Endothelial cell (in vitro differentiated cells): Measurements from ENCODE around the gene DCAF6. TPM values are rescaled to one million over a fixed set of nuclear protein-coding genes. Genes with fewer than 3 reads are reported as not detected.

ENCODE experiments used
- DNase-seq: peaks from one replicate; pipeline ENCODE4 v3.0.0; 2021; ENCODE audit warnings: low spot score
- H3K27ac Mint-ChIP-seq: one replicate; pipeline ENCODE4 v1.8.0; 2021; ENCODE audit warnings: mixed read lengths, inconsistent platforms; ENCODE audit not compliant: unreplicated experiment
- H3K27me3 Mint-ChIP-seq: one replicate; pipeline ENCODE4 v1.8.0; 2021; ENCODE audit warnings: mild to moderate bottlenecking, moderate library complexity, mixed read lengths, inconsistent platforms; ENCODE audit not compliant: unreplicated experiment
- H3K36me3 Mint-ChIP-seq: one replicate; pipeline ENCODE4 v1.8.0; 2021; ENCODE audit warnings: mild to moderate bottlenecking, low read depth, mixed read lengths, inconsistent platforms; ENCODE audit not compliant: unreplicated experiment
- H3K4me1 Mint-ChIP-seq: one replicate; pipeline ENCODE4 v1.8.0; 2021; ENCODE audit warnings: mild to moderate bottlenecking, mixed read lengths, inconsistent platforms; ENCODE audit not compliant: unreplicated experiment
- H3K4me3 Mint-ChIP-seq: one replicate; pipeline ENCODE4 v1.8.0; 2021; ENCODE audit warnings: mild to moderate bottlenecking, mixed read lengths, inconsistent platforms; ENCODE audit not compliant: unreplicated experiment
- H3K9me3 Mint-ChIP-seq: one replicate; pipeline ENCODE4 v1.8.0; 2021; ENCODE audit warnings: mixed read lengths, inconsistent platforms; ENCODE audit not compliant: unreplicated experiment
- total RNA-seq: library from RNA; stranded (reverse); fragmentation: NEBNext Ultra II Directional; extraction: Animal tissue kit (Norgen Biotek cat#: 25700); gene quantifications from one replicate; pipeline ENCODE4 v1.2.1, GENCODE V29; 2021; ENCODE audit not compliant: unreplicated experiment
- TF ChIP-seq, protein P1 (sequence below): fragments of 200-600 bp; sonication (generic); IDR thresholded peaks from one replicate; pipeline ENCODE4 v1.5.0; 2021; ENCODE audit warnings: antibody characterized with exemption; ENCODE audit not compliant: unreplicated experiment

Gene DCAF6
- total RNA-seq, 1 donor from 2014 or later, result 21.0 TPM

DNA sequence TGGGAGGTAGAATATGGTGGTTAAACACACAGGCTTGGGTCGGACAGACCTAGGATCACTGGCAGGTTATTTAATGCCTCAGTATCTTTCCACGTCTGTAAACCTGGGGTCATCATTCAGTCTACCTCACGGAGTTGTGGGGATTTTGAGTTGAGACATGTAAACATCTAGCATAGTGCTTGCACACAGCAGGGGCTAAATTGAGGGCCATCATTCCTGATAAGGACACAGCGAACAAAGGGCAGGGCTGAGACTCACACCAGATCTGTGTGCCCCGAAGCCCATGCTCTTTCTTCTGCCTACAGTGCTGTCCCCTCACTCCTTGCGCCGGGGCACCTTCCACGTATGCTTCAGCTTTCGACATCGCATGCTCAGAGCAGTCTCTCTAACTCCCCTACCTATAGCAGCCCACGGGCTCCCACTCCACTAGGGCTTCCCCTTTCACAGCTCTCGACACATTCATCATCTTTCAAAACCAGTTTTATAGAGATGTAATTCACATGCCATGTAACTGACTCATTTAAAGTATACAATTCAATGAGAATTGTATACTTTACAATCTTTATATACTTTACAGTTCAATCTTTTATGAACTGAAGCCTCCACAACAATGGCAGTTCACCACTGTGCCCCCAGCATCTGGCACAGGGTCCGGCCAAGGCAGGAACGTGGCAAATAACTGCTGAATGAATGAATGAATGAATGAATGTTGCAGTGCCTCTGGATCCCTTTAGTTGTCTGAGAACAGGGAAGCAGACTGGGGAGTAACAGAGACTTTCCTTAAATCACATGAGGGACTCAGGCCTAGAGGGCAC is 152.2 kb downstream of the DCAF6 start:
- Mint-ChIP-seq H3K9me3 (no peaks in the 10 kb centered on the region), H3K36me3 (peaks cover 34% of the 10 kb centered on the region), H3K4me1 (peaks cover 3% of the 10 kb centered on the region), H3K4me3 (no peak overlapping the region), H3K27me3 (peaks cover 6% of the 10 kb centered on the region), H3K27ac (no peak overlapping the region)
- no peak for DNase-seq
- TF ChIP-seq, protein P1, sequence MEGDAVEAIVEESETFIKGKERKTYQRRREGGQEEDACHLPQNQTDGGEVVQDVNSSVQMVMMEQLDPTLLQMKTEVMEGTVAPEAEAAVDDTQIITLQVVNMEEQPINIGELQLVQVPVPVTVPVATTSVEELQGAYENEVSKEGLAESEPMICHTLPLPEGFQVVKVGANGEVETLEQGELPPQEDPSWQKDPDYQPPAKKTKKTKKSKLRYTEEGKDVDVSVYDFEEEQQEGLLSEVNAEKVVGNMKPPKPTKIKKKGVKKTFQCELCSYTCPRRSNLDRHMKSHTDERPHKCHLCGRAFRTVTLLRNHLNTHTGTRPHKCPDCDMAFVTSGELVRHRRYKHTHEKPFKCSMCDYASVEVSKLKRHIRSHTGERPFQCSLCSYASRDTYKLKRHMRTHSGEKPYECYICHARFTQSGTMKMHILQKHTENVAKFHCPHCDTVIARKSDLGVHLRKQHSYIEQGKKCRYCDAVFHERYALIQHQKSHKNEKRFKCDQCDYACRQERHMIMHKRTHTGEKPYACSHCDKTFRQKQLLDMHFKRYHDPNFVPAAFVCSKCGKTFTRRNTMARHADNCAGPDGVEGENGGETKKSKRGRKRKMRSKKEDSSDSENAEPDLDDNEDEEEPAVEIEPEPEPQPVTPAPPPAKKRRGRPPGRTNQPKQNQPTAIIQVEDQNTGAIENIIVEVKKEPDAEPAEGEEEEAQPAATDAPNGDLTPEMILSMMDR, result no peak

DNA sequence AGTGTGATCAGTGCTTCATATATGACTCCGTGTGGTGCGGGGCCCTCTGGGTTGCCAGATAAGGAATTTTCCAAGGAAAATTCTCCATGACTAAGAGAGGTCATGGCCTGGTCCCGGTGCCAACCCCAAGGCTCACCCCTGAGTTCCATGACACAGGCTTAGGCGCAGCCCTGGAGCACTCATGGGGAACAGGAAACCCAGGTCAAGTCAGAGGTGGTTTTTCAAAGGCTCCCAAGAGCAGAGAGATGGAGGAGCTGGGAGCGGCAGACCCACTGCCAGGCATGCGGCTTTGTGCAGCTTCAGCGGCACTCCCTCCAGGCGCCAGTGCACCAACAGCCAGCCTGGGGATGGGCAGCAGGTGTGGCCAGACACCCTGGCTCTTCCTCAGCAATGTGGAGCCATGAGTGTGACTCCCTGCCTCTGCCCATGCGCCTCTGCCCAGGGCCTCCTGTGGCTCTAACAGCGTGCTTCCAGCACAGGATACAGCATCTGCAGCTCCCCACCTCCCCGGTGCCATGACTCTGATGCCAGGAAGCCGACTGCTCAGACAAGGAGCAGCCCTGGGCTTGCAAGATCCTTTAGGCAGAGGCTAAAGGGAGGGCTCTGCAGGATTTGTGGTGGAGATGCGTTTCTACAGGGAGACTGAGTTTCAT is 153.0 kb downstream of the DCAF6 start:
- Mint-ChIP-seq H3K27ac (no peak overlapping the region), H3K4me1 (peaks cover 4% of the 10 kb centered on the region), H3K9me3 (no peaks in the 10 kb centered on the region), H3K27me3 (peaks cover 4% of the 10 kb centered on the region), H3K36me3 (peaks cover 38% of the 10 kb centered on the region), H3K4me3 (peak overlapping the region; percentile 42)
- TF ChIP-seq, protein P1, result no peak
- DNase-seq, result no peak

DNA sequence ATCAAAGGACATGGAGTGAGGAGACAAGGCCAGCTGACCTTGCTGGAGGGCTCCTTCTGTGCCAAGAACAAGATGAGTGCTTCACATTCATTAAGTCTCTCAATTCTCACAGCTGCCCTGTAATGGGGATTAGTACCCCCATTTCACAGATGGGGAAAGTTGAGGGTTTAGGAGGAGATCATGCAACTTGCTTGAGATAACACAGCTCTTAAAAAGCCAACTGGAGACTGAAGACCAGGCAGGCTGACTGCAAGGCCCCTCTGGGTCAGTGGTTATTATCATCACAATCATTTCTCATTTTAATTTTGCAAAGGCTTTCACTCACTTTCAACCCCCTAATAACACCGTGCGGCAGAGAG is 153.5 kb downstream of the DCAF6 start:
- Mint-ChIP-seq H3K27ac (peak overlapping the region; percentile 30), H3K9me3 (no peaks in the 10 kb centered on the region), H3K4me1 (peaks cover 4% of the 10 kb centered on the region), H3K27me3 (peaks cover 4% of the 10 kb centered on the region), H3K36me3 (peaks cover 38% of the 10 kb centered on the region), H3K4me3 (peak overlapping the region; percentile 42)
- TF ChIP-seq, protein P1, result no peak
- DNase-seq, result no peak

DNA sequence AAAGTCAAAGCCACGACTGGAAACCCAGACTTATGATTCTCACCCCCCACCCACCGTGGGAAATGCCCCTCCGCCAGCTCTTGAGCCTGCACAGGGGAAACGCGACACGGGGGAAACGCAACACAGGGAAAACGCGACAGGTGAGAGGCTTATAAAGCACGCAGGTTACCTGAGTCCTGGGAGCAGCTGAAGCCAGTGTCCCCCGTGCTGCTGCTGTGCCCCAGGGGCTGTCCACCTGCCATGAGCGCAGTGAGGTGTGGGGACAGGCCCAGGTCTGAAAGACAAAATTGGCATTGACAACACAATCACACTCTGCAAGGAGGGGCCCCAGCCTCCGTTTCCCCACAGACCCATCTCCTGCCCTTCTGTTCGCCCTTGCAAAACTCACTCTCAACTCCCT is 153.9 kb downstream of the DCAF6 start:
- Mint-ChIP-seq H3K27ac (peak overlapping the region; percentile 50), H3K36me3 (peaks cover 40% of the 10 kb centered on the region), H3K9me3 (no peaks in the 10 kb centered on the region), H3K4me1 (peaks cover 4% of the 10 kb centered on the region), H3K4me3 (no peak overlapping the region), H3K27me3 (peaks cover 5% of the 10 kb centered on the region)
- DNase-seq, result no peak
- TF ChIP-seq, protein P1, result no peak

DNA sequence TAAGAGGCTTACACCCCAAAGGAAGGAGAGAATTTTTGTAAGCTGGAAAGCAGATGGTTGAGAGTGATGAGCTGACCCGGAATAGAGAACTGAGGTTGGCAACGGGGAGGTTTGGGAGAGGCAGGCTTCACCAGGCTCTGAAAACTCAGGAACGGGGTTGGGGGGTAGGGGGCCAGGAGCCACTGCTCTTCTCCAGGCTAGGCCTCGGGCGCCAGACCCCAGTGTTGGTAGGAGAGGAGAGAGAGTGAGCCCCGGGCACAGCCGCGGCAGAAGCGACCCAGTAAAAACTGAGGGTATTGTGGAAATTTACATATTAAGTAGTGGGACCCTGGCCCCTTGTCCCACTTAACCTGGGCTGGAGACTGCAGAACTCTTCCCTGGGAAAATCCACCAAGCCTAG is 154.6 kb downstream of the DCAF6 start:
- TF ChIP-seq, protein P1, result no peak
- peaks cover 4% of the 10 kb centered on the region for H3K4me1 Mint-ChIP-seq
- DNase-seq, result no peak
- peak overlapping the region; percentile 50 for H3K27ac Mint-ChIP-seq
- peaks cover 6% of the 10 kb centered on the region for H3K27me3 Mint-ChIP-seq
- H3K36me3 Mint-ChIP-seq, result peaks cover 41% of the 10 kb centered on the region
- no peaks in the 10 kb centered on the region for H3K9me3 Mint-ChIP-seq
- peak overlapping the region; percentile 35 for H3K4me3 Mint-ChIP-seq
